ENCODE measurements around the gene RFX1.

GRCh38 chr19:13963603-13964105 is 42.5 kb downstream of the RFX1 start:
- TF ChIP-seq CTCF (IDR thresholded peaks at IDR 0.05; ENCODE audit: low read depth, low read length) (no peak), EZH2phosphoT487 (IDR thresholded peaks at IDR 0.05; ENCODE audit: low read depth) (no peak)

Measured in OCI-LY3 (cell line).